ENCODE results near the gene MYO1C. TPM values are rescaled to one million over a fixed set of nuclear protein-coding genes. Genes with fewer than 3 reads are reported as not detected.

MYO1C gene
- total RNA-seq, 1 experiment from 2014 or later = 227 TPM

DNA sequence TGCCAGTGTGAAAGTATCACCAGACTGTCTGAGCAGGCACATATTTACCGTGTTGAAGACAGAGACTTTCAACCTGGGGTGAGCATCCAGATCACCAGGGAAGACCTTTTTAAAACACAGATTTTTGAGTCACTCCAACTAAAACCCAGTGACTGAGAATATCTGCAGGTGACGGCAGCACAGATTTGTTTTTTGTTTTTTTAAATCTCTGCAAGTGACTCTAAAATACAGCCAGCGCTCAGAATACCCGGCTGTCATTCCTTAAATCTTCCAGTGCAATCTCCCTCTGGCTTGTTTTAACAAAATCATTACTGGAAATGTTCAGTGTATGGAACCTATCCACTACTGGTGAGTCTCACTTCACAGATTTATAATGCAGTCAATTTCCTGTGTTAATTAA is 43.3 kb upstream of the MYO1C start:
- H3K27ac ChIP-seq (ENCODE audit: low read depth, low read length) = no peak overlapping the region
- no peaks in the 10 kb centered on the region for H3K4me1 ChIP-seq (ENCODE audit: control insufficient read depth in 1 of 2, insufficient read depth in 2 of 2, low read length in 2 of 2)
- no peaks in the 10 kb centered on the region for H3K27me3 ChIP-seq (ENCODE audit: insufficient read depth, low read length)
- no peak overlapping the region for H3K9ac ChIP-seq (ENCODE audit: low read length)
- peaks cover 46 to 48% of the 10 kb centered on the region in 2 experiments; a peak in 3 of 4 replicates for H3K36me3 ChIP-seq (ENCODE audit: control insufficient read depth in 1 of 2, insufficient read depth in 2 of 2, low read length in 2 of 2)
- DNase-seq (ENCODE audit: low read depth, low spot score) (no peak), ATAC-seq (no peak)
- no peak overlapping the region for H3K4me3 ChIP-seq (replicated peaks in 1 of 2; ENCODE audit: low read depth in 1 of 2, low read length in 2 of 2)
- ChIA-PET RAD21 (ENCODE audit: low non-redundant PET in 1 of 2, low total read pairs in 2 of 2, uncharacterized antibody in 2 of 2, unreplicated experiment in 2 of 2) (no interaction called here), CTCF (no interaction called here), POLR2A (no interaction called here)
- H3K9me3 ChIP-seq (ENCODE audit: control insufficient read depth in 1 of 2, insufficient read depth in 1 of 2, low read depth in 1 of 2, low read length in 2 of 2) = no peaks in the 10 kb centered on the region
- H4K20me1 ChIP-seq (ENCODE audit: insufficient read depth) = no peaks in the 10 kb centered on the region
- no peak overlapping the region for H3K4me2 ChIP-seq (ENCODE audit: low read length)
- intact Hi-C loops (cut with micrococcal nuclease) = no loop called here
- no peaks in the 10 kb centered on the region for H3K79me2 ChIP-seq (ENCODE audit: insufficient read depth, low read length)
- H2AFZ ChIP-seq (ENCODE audit: low read depth, low read length, poor library complexity, severe bottlenecking) = no peak overlapping the region
- TF ChIP-seq SRF (IDR thresholded peaks at IDR 0.05; ENCODE audit: low read depth) (no peak), EZH2 (IDR thresholded peaks at IDR 0.05) (no peak), FOSL1 (IDR thresholded peaks at IDR 0.05; ENCODE audit: low read depth) (no peak), TCF7L2 (IDR thresholded peaks at IDR 0.05; ENCODE audit: borderline replicate concordance, extremely low read depth, insufficient read depth, insufficient read length) (no peak), JUND (IDR thresholded peaks at IDR 0.05) (no peak), SP1 (IDR thresholded peaks at IDR 0.05; ENCODE audit: low read depth) (no peak), ATF3 (IDR thresholded peaks at IDR 0.05) (no peak), ELF1 (IDR thresholded peaks at IDR 0.05; ENCODE audit: borderline replicate concordance, low read depth) (no peak), CEBPB (IDR thresholded peaks at IDR 0.05; ENCODE audit: low read depth) (no peak), ZFX (IDR thresholded peaks at IDR 0.05) (no peak), SIN3A (IDR thresholded peaks at IDR 0.05; ENCODE audit: low read depth) (no peak), CBX3 (IDR thresholded peaks at IDR 0.05; ENCODE audit: low read depth) (no peak), RAD21 (IDR thresholded peaks at IDR 0.05; ENCODE audit: low read depth) (no peak)
- TF ChIP-seq, protein P1, sequence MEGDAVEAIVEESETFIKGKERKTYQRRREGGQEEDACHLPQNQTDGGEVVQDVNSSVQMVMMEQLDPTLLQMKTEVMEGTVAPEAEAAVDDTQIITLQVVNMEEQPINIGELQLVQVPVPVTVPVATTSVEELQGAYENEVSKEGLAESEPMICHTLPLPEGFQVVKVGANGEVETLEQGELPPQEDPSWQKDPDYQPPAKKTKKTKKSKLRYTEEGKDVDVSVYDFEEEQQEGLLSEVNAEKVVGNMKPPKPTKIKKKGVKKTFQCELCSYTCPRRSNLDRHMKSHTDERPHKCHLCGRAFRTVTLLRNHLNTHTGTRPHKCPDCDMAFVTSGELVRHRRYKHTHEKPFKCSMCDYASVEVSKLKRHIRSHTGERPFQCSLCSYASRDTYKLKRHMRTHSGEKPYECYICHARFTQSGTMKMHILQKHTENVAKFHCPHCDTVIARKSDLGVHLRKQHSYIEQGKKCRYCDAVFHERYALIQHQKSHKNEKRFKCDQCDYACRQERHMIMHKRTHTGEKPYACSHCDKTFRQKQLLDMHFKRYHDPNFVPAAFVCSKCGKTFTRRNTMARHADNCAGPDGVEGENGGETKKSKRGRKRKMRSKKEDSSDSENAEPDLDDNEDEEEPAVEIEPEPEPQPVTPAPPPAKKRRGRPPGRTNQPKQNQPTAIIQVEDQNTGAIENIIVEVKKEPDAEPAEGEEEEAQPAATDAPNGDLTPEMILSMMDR (IDR thresholded peaks at IDR 0.05 in 2 of 3, conservative IDR thresholded peaks at IDR 0.05 in 1 of 3; ENCODE audit: borderline replicate concordance in 1 of 3, insufficient read depth in 1 of 3, low read depth in 2 of 3, low read length in 2 of 3) = no peak
- TF ChIP-seq, protein P2, sequence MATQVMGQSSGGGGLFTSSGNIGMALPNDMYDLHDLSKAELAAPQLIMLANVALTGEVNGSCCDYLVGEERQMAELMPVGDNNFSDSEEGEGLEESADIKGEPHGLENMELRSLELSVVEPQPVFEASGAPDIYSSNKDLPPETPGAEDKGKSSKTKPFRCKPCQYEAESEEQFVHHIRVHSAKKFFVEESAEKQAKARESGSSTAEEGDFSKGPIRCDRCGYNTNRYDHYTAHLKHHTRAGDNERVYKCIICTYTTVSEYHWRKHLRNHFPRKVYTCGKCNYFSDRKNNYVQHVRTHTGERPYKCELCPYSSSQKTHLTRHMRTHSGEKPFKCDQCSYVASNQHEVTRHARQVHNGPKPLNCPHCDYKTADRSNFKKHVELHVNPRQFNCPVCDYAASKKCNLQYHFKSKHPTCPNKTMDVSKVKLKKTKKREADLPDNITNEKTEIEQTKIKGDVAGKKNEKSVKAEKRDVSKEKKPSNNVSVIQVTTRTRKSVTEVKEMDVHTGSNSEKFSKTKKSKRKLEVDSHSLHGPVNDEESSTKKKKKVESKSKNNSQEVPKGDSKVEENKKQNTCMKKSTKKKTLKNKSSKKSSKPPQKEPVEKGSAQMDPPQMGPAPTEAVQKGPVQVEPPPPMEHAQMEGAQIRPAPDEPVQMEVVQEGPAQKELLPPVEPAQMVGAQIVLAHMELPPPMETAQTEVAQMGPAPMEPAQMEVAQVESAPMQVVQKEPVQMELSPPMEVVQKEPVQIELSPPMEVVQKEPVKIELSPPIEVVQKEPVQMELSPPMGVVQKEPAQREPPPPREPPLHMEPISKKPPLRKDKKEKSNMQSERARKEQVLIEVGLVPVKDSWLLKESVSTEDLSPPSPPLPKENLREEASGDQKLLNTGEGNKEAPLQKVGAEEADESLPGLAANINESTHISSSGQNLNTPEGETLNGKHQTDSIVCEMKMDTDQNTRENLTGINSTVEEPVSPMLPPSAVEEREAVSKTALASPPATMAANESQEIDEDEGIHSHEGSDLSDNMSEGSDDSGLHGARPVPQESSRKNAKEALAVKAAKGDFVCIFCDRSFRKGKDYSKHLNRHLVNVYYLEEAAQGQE (IDR thresholded peaks at IDR 0.05; ENCODE audit: low read depth) = no peak
- no TSS peak for BruUV-seq (replicated peaks)
- no peaks in the 10 kb centered on the region for H3K9me2 ChIP-seq (ENCODE audit: insufficient read depth)

All from HCT116 (cell line).